Measurements from ENCODE around the gene ST6GALNAC6. TPM values are rescaled to one million over a fixed set of nuclear protein-coding genes. Genes with fewer than 3 reads are reported as not detected.
A peak's percentile ranks its signal among the peaks of the same experiment; 100 is the strongest.

ST6GALNAC6 gene
- total and polyA plus RNA-seq, 10 of the 15 experiments (the other 5 are each of a cell fraction or from before 2014, with no cell fraction given), result 0.40 to 27.0 (median 16.8) TPM

DNA sequence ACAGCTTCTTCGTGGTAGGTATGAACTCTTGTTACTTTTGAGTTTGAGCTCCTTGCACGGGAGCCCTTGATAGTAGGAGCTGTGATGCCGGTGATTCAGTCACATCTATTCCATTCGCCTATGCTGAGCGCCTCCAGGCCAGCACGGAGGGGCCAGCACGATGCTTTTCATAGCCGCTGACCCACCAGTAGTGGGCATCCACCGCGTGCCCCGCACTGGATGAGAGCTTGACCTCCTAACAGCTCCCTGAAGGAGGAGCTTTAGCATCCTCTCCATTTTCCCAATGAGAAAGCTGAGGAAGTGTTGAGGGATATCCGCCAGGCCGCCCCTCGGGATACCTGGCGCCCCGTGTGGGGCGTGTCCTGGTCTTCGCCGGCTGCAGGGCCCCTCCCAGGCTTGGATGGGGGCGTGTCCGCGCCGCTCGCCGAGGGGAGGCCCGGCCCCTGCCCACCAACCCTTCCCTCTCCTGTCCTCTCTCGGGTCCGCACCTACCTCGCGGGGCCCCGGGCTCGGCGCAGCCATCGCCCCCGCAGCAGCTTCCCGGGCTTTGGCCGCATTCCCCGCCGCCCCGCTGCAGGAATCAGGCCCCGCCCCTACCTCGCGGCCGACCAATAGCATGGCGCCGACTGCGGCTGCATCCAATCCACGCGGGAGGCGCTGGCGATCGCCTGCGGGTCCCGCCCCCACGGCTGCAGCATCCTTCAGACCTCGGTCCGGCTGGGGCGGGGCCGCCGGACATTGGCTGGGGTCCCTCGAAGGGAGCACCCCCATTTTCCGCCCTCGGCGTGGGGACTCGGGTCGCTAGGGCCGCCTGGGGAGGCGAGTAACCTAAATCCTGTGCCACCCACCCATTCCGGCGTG is 31.1 kb upstream of the ST6GALNAC6 start, which contains the start of gene PIP5KL1 (continued):
- TF ChIP-seq, protein P1, sequence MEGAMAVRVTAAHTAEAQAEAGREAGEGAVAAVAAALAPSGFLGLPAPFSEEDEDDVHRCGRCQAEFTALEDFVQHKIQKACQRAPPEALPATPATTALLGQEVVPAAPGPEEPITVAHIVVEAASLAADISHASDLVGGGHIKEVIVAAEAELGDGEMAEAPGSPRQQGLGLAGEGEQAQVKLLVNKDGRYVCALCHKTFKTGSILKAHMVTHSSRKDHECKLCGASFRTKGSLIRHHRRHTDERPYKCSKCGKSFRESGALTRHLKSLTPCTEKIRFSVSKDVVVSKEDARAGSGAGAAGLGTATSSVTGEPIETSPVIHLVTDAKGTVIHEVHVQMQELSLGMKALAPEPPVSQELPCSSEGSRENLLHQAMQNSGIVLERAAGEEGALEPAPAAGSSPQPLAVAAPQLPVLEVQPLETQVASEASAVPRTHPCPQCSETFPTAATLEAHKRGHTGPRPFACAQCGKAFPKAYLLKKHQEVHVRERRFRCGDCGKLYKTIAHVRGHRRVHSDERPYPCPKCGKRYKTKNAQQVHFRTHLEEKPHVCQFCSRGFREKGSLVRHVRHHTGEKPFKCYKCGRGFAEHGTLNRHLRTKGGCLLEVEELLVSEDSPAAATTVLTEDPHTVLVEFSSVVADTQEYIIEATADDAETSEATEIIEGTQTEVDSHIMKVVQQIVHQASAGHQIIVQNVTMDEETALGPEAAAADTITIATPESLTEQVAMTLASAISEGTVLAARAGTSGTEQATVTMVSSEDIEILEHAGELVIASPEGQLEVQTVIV (IDR thresholded peaks at IDR 0.05; ENCODE audit: borderline replicate concordance, partially characterized antibody), result no peak
- no peak for TF ChIP-seq SMC3 (IDR thresholded peaks at IDR 0.05; ENCODE audit: borderline replicate concordance, low read length)
- TF ChIP-seq BCL3 (IDR thresholded peaks at IDR 0.05; ENCODE audit: borderline replicate concordance, insufficient read depth, low read depth, low read length, poor library complexity, severe bottlenecking), result no peak
- no peak for TF ChIP-seq SREBF2 (IDR thresholded peaks at IDR 0.05; ENCODE audit: low read length)
- no peak for TF ChIP-seq GABPA (IDR thresholded peaks at IDR 0.05; ENCODE audit: low read depth)
- peak; percentile 51; the same call in 1 of the 2 replicates for TF ChIP-seq BACH1 (IDR thresholded peaks at IDR 0.05; ENCODE audit: borderline replicate concordance)
- TF ChIP-seq NRF1 (conservative IDR thresholded peaks at IDR 0.05; ENCODE audit: low read depth, low read length), result no peak
- no peak for TF ChIP-seq SREBF1 (IDR thresholded peaks at IDR 0.05; ENCODE audit: low read length)
- peak; percentile 17; the same call in 1 of the 2 replicates for TF ChIP-seq IKZF1 (conservative IDR thresholded peaks at IDR 0.05)
- TF ChIP-seq, protein P2, sequence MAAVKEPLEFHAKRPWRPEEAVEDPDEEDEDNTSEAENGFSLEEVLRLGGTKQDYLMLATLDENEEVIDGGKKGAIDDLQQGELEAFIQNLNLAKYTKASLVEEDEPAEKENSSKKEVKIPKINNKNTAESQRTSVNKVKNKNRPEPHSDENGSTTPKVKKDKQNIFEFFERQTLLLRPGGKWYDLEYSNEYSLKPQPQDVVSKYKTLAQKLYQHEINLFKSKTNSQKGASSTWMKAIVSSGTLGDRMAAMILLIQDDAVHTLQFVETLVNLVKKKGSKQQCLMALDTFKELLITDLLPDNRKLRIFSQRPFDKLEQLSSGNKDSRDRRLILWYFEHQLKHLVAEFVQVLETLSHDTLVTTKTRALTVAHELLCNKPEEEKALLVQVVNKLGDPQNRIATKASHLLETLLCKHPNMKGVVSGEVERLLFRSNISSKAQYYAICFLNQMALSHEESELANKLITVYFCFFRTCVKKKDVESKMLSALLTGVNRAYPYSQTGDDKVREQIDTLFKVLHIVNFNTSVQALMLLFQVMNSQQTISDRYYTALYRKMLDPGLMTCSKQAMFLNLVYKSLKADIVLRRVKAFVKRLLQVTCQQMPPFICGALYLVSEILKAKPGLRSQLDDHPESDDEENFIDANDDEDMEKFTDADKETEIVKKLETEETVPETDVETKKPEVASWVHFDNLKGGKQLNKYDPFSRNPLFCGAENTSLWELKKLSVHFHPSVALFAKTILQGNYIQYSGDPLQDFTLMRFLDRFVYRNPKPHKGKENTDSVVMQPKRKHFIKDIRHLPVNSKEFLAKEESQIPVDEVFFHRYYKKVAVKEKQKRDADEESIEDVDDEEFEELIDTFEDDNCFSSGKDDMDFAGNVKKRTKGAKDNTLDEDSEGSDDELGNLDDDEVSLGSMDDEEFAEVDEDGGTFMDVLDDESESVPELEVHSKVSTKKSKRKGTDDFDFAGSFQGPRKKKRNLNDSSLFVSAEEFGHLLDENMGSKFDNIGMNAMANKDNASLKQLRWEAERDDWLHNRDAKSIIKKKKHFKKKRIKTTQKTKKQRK (IDR thresholded peaks at IDR 0.05; ENCODE audit: low read depth, low read length), result no peak
- TF ChIP-seq, protein P3, sequence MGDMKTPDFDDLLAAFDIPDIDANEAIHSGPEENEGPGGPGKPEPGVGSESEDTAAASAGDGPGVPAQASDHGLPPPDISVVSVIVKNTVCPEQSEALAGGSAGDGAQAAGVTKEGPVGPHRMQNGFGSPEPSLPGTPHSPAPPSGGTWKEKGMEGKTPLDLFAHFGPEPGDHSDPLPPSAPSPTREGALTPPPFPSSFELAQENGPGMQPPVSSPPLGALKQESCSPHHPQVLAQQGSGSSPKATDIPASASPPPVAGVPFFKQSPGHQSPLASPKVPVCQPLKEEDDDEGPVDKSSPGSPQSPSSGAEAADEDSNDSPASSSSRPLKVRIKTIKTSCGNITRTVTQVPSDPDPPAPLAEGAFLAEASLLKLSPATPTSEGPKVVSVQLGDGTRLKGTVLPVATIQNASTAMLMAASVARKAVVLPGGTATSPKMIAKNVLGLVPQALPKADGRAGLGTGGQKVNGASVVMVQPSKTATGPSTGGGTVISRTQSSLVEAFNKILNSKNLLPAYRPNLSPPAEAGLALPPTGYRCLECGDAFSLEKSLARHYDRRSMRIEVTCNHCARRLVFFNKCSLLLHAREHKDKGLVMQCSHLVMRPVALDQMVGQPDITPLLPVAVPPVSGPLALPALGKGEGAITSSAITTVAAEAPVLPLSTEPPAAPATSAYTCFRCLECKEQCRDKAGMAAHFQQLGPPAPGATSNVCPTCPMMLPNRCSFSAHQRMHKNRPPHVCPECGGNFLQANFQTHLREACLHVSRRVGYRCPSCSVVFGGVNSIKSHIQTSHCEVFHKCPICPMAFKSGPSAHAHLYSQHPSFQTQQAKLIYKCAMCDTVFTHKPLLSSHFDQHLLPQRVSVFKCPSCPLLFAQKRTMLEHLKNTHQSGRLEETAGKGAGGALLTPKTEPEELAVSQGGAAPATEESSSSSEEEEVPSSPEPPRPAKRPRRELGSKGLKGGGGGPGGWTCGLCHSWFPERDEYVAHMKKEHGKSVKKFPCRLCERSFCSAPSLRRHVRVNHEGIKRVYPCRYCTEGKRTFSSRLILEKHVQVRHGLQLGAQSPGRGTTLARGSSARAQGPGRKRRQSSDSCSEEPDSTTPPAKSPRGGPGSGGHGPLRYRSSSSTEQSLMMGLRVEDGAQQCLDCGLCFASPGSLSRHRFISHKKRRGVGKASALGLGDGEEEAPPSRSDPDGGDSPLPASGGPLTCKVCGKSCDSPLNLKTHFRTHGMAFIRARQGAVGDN (IDR thresholded peaks at IDR 0.05), result no peak

All from GM12878 (cell line).